Breast epithelium (tissue), 3 donors: ENCODE results near the gene EXOC3L4.

Experiments used
- CTCF ChIP-seq, 3 donors: fragments of 450-650 bp; IDR thresholded peaks; one replicate each; pipeline ENCODE4 v1.5.1; 2016 to 2017; ENCODE audit warnings: antibody characterized with exemption in 3 of 3, mild to moderate bottlenecking in 3 of 3, moderate library complexity in 3 of 3
- POLR2AphosphoS5 ChIP-seq, 3 donors: sonication (generic); formaldehyde crosslinking; IDR thresholded peaks; one replicate each; pipeline ENCODE4 v1.6.1; 2017; ENCODE audit warnings: antibody characterized with exemption in 3 of 3

- TF ChIP-seq CTCF (IDR thresholded peaks at IDR 0.05) (no peak), POLR2AphosphoS5 (IDR thresholded peaks at IDR 0.05) (no peak)
Observed at GRCh38 chr14:103125098-103126070, 30.9 kb downstream of the EXOC3L4 start.
